ENCODE results near the gene TNRC6C. TPM values are rescaled to one million over a fixed set of nuclear protein-coding genes. Genes with fewer than 3 reads are reported as not detected.
A peak's percentile ranks its signal among the peaks of the same experiment; 100 is the strongest.

Gene TNRC6C
- total RNA-seq (ENCODE audit: unreplicated experiment): 13.1 TPM
- long read RNA-seq, partial matches to known transcripts: 0 of 1 reads
- long read RNA-seq, other reads (novel, unspliced or antisense): 1 of 1 reads

- TF ChIP-seq CTCF (IDR thresholded peaks at IDR 0.05; ENCODE audit: unreplicated experiment): peak; percentile 19
- no peak within 1 kb of the TSS for H3K27ac Mint-ChIP-seq (ENCODE audit: unreplicated experiment)
- peaks cover 11% of the 10 kb centered on the region for H3K36me3 Mint-ChIP-seq (ENCODE audit: low read depth, unreplicated experiment)
- peak; percentile 99 for DNase-seq (ENCODE audit: low spot score)
- H3K4me3 Mint-ChIP-seq (ENCODE audit: unreplicated experiment): peak within 1 kb of the TSS; percentile 95
- no peaks in the 10 kb centered on the region for H3K9me3 Mint-ChIP-seq (ENCODE audit: unreplicated experiment)
- peaks cover 15% of the 10 kb centered on the region for H3K4me1 Mint-ChIP-seq (ENCODE audit: unreplicated experiment)
- H3K27me3 Mint-ChIP-seq (ENCODE audit: unreplicated experiment): peaks cover 29% of the 10 kb centered on the region
Measured at GRCh38 chr17:77957857-77958715, at the start of gene TNRC6C. Gene TNRC6C (plus strand): TSS chr17:77958703. CDS start chr17:78004207, 45,504 bp downstream.

GRCh38 chr17:77909236-77909635 lies 49.3 kb upstream of the TNRC6C start:
- Mint-ChIP-seq H3K36me3 (ENCODE audit: low read depth, unreplicated experiment) (peaks cover 4% of the 10 kb centered on the region), H3K27me3 (ENCODE audit: unreplicated experiment) (peaks cover 1% of the 10 kb centered on the region), H3K4me1 (ENCODE audit: unreplicated experiment) (no peaks in the 10 kb centered on the region), H3K4me3 (ENCODE audit: unreplicated experiment) (no peak overlapping the region), H3K9me3 (ENCODE audit: unreplicated experiment) (no peaks in the 10 kb centered on the region), H3K27ac (ENCODE audit: unreplicated experiment) (no peak overlapping the region)
- TF ChIP-seq CTCF (IDR thresholded peaks at IDR 0.05; ENCODE audit: unreplicated experiment): no peak
- no peak for DNase-seq (ENCODE audit: low spot score)

- Mint-ChIP-seq H3K4me3 (ENCODE audit: unreplicated experiment) (no peak overlapping the region), H3K27me3 (ENCODE audit: unreplicated experiment) (peaks cover 1% of the 10 kb centered on the region), H3K9me3 (ENCODE audit: unreplicated experiment) (no peaks in the 10 kb centered on the region), H3K4me1 (ENCODE audit: unreplicated experiment) (no peaks in the 10 kb centered on the region), H3K27ac (ENCODE audit: unreplicated experiment) (no peak overlapping the region), H3K36me3 (ENCODE audit: low read depth, unreplicated experiment) (peaks cover 4% of the 10 kb centered on the region)
- TF ChIP-seq CTCF (IDR thresholded peaks at IDR 0.05; ENCODE audit: unreplicated experiment): no peak
- no peak for DNase-seq (ENCODE audit: low spot score)
Measured at GRCh38 chr17:77909816-77910215, 48.7 kb upstream of the TNRC6C start.

GRCh38 chr17:77914385-77915254 lies 43.9 kb upstream of the TNRC6C start:
- Mint-ChIP-seq H3K36me3 (ENCODE audit: low read depth, unreplicated experiment) (no peaks in the 10 kb centered on the region), H3K4me1 (ENCODE audit: unreplicated experiment) (peaks cover 10% of the 10 kb centered on the region), H3K27me3 (ENCODE audit: unreplicated experiment) (peaks cover 3% of the 10 kb centered on the region), H3K9me3 (ENCODE audit: unreplicated experiment) (no peaks in the 10 kb centered on the region), H3K4me3 (ENCODE audit: unreplicated experiment) (no peak overlapping the region), H3K27ac (ENCODE audit: unreplicated experiment) (no peak overlapping the region)
- no peak for DNase-seq (ENCODE audit: low spot score)
- TF ChIP-seq CTCF (IDR thresholded peaks at IDR 0.05; ENCODE audit: unreplicated experiment): no peak
